Uterus (tissue), 4 donors: ENCODE measurements around the gene TDRKH. TPM values are rescaled to one million over a fixed set of nuclear protein-coding genes. Genes with fewer than 3 reads are reported as not detected.

ENCODE experiments used
- DNase-seq, 2 donors: peaks; one replicate each; pipeline ENCODE4 v3.0.0-alpha.2; 2019 to 2020
- H3K27ac ChIP-seq, 2 donors: fragments of 200-600 bp; sonication (generic); 1 replicate in 1 of 2; 2 replicates in 1 of 2; pipeline ENCODE4 v1.5.1; 2016 to 2018
- H3K27me3 ChIP-seq, 2 donors: fragments of 200-600 bp; sonication (generic); one replicate each; pipeline ENCODE4 v1.5.1; 2018 to 2019; ENCODE audit warnings: control low read depth in 1 of 2
- H3K36me3 ChIP-seq, 2 donors: fragments of 200-600 bp; sonication (generic); one replicate each; pipeline ENCODE4 v1.5.1; 2019; ENCODE audit warnings: control low read depth in 1 of 2
- H3K4me1 ChIP-seq, 2 donors: fragments of 200-600 bp; sonication (generic); one replicate each; pipeline ENCODE4 v1.5.1; 2018 to 2019; ENCODE audit warnings: control low read depth in 1 of 2
- H3K4me3 ChIP-seq, 2 donors: fragments of 200-600 bp; sonication (generic); 1 replicate in 1 of 2; 2 replicates in 1 of 2; pipeline ENCODE4 v1.5.1; 2018 to 2019; ENCODE audit warnings: mild to moderate bottlenecking in 1 of 2
- H3K9me3 ChIP-seq, 2 donors: fragments of 200-600 bp; sonication (generic); one replicate each; pipeline ENCODE4 v1.5.1; 2019; ENCODE audit warnings: control low read depth in 1 of 2
- POLR2A ChIP-seq, 2 donors: fragments of 450-650 bp; IDR thresholded peaks; one replicate each; pipeline ENCODE4 v1.6.1; 2016; ENCODE audit warnings: antibody characterized with exemption in 2 of 2, mild to moderate bottlenecking in 1 of 2, moderate library complexity in 1 of 2
- intact Hi-C: fragments of 100-400 bp; cut with DNase I; formaldehyde crosslinking; loops from one replicate; pipeline ENCODE4 v1.15.1; 2023; ENCODE audit warnings: low total_unique reads
- total RNA-seq, 4 donors: library from RNA; depleted of rRNA in 3 of 4; stranded (reverse); fragments of >200 nt in 3 of 4; gene quantifications; one replicate each; pipeline versions ENCODE4 v1.1.0 to v1.2.4, GENCODE V29; 2014 to 2023
- TF ChIP-seq, protein P1 (sequence below), 4 experiments: fragments of 200-600 bp in 2 of 4; fragments of 450-650 bp in 2 of 4; sonication (generic) in 2 of 4; IDR thresholded peaks; one replicate each; pipeline ENCODE4 v1.5.1; 2016 to 2019; ENCODE audit warnings: antibody characterized with exemption in 4 of 4, mild to moderate bottlenecking in 2 of 4, moderate library complexity in 1 of 4
- donor health status: DM: yes; HTN: yes; CAD: no.

The TDRKH gene
- total RNA-seq, 4 donors from 2014 or later: 0.26 to 6.8 (median 1.8) TPM

DNA sequence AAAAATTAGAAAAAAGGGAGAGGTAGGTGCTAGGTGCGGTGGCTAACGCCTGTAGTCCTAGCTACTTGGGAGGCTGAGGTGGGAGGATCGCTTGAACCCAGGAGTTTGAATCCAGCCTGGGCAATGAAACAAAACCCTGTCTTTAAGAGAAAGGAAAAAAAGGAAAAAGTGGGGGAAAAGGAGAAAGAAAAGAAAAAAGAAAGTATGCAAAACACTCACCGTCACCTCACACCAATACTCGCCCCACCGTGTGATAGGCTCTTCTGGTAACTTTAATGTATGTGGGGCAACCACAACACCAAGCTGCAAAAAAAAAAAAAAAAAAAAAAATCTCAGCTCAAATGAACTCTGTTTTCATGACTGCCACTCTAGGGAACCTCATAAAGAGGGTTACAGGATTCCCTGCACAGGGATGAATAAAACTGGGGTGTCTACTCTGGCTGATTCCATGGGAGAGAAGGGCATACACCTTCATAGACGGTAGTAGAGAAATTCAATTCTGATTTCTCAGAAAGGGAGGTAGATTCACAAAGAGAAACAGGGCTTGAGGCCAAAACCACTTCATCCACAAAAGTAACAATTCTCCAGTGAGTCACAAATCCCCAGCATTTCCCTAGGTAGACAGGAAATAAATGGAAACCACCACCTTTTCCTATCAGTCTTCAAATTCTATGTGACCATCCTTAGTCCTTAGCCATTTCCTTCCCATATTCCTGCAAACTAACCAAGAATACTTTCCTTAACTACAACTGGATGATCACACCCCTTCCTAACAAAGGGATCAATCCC, 29.5 kb downstream of the TDRKH start:
- H3K27me3 ChIP-seq: no peaks in the 10 kb centered on the region
- H3K4me3 ChIP-seq: no peak overlapping the region
- no peaks in the 10 kb centered on the region for H3K9me3 ChIP-seq
- intact Hi-C loops: no loop called here
- H3K27ac ChIP-seq: no peak overlapping the region
- DNase-seq: no peak
- H3K36me3 ChIP-seq: no peaks in the 10 kb centered on the region
- no peaks in the 10 kb centered on the region for H3K4me1 ChIP-seq
- no peak for TF ChIP-seq POLR2A (IDR thresholded peaks at IDR 0.05)
- TF ChIP-seq, protein P1, sequence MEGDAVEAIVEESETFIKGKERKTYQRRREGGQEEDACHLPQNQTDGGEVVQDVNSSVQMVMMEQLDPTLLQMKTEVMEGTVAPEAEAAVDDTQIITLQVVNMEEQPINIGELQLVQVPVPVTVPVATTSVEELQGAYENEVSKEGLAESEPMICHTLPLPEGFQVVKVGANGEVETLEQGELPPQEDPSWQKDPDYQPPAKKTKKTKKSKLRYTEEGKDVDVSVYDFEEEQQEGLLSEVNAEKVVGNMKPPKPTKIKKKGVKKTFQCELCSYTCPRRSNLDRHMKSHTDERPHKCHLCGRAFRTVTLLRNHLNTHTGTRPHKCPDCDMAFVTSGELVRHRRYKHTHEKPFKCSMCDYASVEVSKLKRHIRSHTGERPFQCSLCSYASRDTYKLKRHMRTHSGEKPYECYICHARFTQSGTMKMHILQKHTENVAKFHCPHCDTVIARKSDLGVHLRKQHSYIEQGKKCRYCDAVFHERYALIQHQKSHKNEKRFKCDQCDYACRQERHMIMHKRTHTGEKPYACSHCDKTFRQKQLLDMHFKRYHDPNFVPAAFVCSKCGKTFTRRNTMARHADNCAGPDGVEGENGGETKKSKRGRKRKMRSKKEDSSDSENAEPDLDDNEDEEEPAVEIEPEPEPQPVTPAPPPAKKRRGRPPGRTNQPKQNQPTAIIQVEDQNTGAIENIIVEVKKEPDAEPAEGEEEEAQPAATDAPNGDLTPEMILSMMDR (IDR thresholded peaks at IDR 0.05): no peak

DNA sequence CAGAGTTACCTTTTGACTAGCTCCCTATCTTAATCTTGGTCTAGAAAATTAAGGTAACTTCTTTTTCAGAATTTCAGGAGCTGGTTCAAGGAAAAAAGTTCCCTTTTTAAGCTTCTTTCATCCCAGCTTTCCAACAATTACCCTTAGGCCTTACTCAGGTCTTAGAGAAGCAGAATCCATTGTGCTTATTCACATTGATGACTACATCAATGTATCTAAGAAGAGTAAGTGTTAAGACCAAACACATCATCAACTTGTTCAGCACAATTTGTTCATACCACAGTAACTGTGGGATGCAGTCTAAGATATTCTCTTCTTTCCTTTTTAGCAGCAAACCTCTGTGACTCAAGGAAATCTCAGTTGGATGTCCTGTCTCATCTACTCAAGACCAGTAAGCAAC, 31.1 kb downstream of the TDRKH start:
- intact Hi-C loops: no loop called here
- Histone ChIP-seq H3K9me3 (no peaks in the 10 kb centered on the region), H3K4me1 (no peaks in the 10 kb centered on the region), H3K36me3 (no peaks in the 10 kb centered on the region), H3K27ac (no peak overlapping the region), H3K4me3 (no peak overlapping the region), H3K27me3 (no peaks in the 10 kb centered on the region)
- no peak for DNase-seq
- TF ChIP-seq POLR2A (IDR thresholded peaks at IDR 0.05): no peak
- TF ChIP-seq, protein P1 (IDR thresholded peaks at IDR 0.05): no peak

GRCh38 chr1:151756291-151756690, 34.0 kb downstream of the TDRKH start:
- no peaks in the 10 kb centered on the region for H3K36me3 ChIP-seq
- no peak overlapping the region for H3K4me3 ChIP-seq
- no peak overlapping the region for H3K27ac ChIP-seq
- TF ChIP-seq, protein P1 (IDR thresholded peaks at IDR 0.05): no peak
- no peak for TF ChIP-seq POLR2A (IDR thresholded peaks at IDR 0.05)
- no peaks in the 10 kb centered on the region for H3K27me3 ChIP-seq
- H3K9me3 ChIP-seq: no peaks in the 10 kb centered on the region
- no peak for DNase-seq
- intact Hi-C loops: no loop called here
- H3K4me1 ChIP-seq: no peaks in the 10 kb centered on the region

DNA sequence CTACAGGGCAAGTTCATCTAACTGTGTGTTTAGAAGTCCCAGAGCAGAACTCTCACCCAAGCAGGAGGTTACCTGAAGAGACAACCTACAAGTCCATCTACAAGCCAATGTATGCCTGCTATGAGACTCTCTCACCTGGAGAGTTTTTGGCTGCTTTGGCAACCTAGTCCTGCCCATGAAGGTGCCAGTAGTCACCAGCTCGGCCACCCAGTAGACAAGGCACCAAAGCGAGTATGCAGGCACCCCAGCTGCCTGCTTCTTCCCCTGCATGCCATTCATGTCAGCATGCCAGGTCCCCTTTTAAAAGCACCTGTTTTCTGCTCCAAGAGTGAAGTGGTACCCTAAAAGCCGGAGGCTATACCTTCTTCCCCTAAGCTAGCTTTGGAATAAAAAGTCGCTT, 48.8 kb downstream of the TDRKH start:
- intact Hi-C loops: no loop called here
- no peak for DNase-seq
- no peaks in the 10 kb centered on the region for H3K4me1 ChIP-seq
- TF ChIP-seq, protein P1 (IDR thresholded peaks at IDR 0.05): no peak
- no peak for TF ChIP-seq POLR2A (IDR thresholded peaks at IDR 0.05)
- no peaks in the 10 kb centered on the region for H3K36me3 ChIP-seq
- no peak overlapping the region for H3K27ac ChIP-seq
- no peaks in the 10 kb centered on the region for H3K27me3 ChIP-seq
- no peak overlapping the region for H3K4me3 ChIP-seq
- H3K9me3 ChIP-seq: no peaks in the 10 kb centered on the region

DNA sequence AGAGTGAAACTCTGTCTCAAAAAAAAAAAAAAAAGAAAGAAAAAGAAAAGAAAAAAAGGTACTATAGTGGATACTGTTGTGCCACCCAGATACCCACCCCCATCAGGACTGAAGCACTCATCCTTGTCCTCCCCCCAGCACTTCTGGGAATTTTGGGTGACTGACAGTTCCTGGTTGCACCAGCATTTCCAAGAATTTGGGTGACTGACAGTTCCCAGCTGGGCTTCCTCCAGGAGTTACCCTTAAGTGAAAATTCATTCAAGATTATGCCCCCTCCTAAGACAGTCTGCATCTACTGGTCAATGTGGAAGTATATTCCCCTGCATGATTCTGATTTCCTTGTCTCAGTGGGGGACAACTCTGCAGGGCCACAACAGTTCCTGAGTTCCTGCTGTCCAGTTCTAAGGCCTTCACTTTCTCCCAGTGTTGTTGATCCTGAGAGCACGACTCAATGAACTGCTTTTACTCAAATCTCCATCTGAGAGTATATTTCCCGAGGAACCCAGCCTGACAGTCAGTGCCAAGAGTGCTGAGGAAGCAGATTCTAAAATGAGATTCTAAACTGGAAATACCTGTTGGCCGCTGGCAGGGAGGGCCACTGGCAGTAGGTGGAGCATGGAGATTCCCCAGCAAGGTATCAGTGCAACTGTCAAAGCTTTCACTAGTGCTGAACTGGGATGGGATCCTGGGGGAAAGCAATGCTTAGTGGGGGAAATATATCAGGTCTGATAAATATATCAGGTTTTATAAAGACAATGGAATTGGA, 50.5 kb downstream of the TDRKH start:
- intact Hi-C loops: loop anchor here (10.0 kb wide), 1 partner anchor 145 kb away; no protein-coding TSS in a partner anchor
- no peak overlapping the region for H3K27ac ChIP-seq
- TF ChIP-seq, protein P1 (IDR thresholded peaks at IDR 0.05): no peak
- no peak for TF ChIP-seq POLR2A (IDR thresholded peaks at IDR 0.05)

More for the DNA sequence above, 50.5 kb downstream of the TDRKH start:
- H3K36me3 ChIP-seq: no peaks in the 10 kb centered on the region
- DNase-seq: no peak
- H3K4me3 ChIP-seq: no peak overlapping the region
- no peaks in the 10 kb centered on the region for H3K4me1 ChIP-seq
- H3K9me3 ChIP-seq: no peaks in the 10 kb centered on the region
- H3K27me3 ChIP-seq: no peaks in the 10 kb centered on the region
